ENCODE measurements around the gene NBAS.

NBAS gene

DNA sequence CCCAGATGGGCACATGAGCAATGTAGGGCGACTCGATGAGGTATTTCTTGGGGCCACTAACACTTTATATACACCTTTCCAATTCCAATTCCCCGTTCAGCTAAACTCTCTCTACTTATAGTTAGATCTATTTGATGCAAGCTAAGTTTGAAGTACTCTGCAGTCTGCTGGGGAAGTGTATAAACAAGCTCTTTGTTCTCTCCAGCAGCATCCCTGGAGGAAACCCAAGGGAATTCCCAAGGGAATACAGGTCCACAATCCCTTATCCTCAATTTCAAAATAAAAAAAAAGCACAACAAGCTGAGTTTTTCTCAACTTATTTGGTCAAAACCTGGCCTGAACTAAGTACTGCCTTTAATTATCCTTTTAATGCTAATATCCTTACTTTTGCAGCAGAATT, 433.3 kb downstream of the NBAS start:
- Histone ChIP-seq H3K27me3 (ENCODE audit: low read depth, low read length) (no peaks in the 10 kb centered on the region), H4K20me1 (ENCODE audit: insufficient read depth, low read length) (no peaks in the 10 kb centered on the region), H3K4me2 (ENCODE audit: low read length) (no peak overlapping the region), H3K36me3 (replicated peaks; ENCODE audit: low read depth, low read length) (no peaks in the 10 kb centered on the region), H3K4me1 (ENCODE audit: low read length) (no peaks in the 10 kb centered on the region), H3K4me3 (ENCODE audit: low read length) (no peak overlapping the region), H3K9me3 (ENCODE audit: insufficient read depth, low read length) (no peaks in the 10 kb centered on the region), H3K27ac (ENCODE audit: low read length) (no peak overlapping the region), H3K79me2 (ENCODE audit: low read length) (no peaks in the 10 kb centered on the region), H3K9ac (ENCODE audit: low read length) (no peak overlapping the region), H2AFZ (ENCODE audit: low read depth, low read length) (no peak overlapping the region)
- TF ChIP-seq EZH2phosphoT487 (IDR thresholded peaks at IDR 0.05; ENCODE audit: low read depth) = no peak
- TF ChIP-seq, protein P1, sequence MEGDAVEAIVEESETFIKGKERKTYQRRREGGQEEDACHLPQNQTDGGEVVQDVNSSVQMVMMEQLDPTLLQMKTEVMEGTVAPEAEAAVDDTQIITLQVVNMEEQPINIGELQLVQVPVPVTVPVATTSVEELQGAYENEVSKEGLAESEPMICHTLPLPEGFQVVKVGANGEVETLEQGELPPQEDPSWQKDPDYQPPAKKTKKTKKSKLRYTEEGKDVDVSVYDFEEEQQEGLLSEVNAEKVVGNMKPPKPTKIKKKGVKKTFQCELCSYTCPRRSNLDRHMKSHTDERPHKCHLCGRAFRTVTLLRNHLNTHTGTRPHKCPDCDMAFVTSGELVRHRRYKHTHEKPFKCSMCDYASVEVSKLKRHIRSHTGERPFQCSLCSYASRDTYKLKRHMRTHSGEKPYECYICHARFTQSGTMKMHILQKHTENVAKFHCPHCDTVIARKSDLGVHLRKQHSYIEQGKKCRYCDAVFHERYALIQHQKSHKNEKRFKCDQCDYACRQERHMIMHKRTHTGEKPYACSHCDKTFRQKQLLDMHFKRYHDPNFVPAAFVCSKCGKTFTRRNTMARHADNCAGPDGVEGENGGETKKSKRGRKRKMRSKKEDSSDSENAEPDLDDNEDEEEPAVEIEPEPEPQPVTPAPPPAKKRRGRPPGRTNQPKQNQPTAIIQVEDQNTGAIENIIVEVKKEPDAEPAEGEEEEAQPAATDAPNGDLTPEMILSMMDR (IDR thresholded peaks at IDR 0.05; ENCODE audit: low read depth, low read length) = no peak

DNA sequence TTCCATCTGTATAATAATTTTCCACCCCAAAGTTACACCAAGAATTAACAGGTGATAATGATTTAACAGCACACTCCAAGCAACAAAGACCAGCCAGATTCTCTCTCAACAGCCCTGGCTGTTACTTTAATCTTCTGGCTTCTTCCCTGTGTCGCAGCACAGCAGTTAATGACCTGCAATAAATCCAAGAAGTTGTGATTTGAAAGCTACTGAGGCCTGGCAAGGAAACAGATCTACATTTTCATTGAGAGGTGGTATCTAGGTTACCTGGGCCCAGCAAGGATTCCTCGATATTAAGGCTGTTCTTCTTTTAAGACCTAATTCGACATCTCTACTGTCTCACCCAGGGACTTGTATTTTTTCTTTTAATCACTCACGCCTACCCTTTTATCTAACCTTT, 433.8 kb downstream of the NBAS start:
- Histone ChIP-seq H3K36me3 (replicated peaks; ENCODE audit: low read depth, low read length) (no peaks in the 10 kb centered on the region), H2AFZ (ENCODE audit: low read depth, low read length) (no peak overlapping the region), H4K20me1 (ENCODE audit: insufficient read depth, low read length) (no peaks in the 10 kb centered on the region), H3K4me2 (ENCODE audit: low read length) (no peak overlapping the region), H3K9me3 (ENCODE audit: insufficient read depth, low read length) (no peaks in the 10 kb centered on the region), H3K4me3 (ENCODE audit: low read length) (no peak overlapping the region), H3K79me2 (ENCODE audit: low read length) (no peaks in the 10 kb centered on the region), H3K9ac (ENCODE audit: low read length) (no peak overlapping the region), H3K27ac (ENCODE audit: low read length) (no peak overlapping the region), H3K27me3 (ENCODE audit: low read depth, low read length) (no peaks in the 10 kb centered on the region), H3K4me1 (ENCODE audit: low read length) (no peaks in the 10 kb centered on the region)
- TF ChIP-seq EZH2phosphoT487 (IDR thresholded peaks at IDR 0.05; ENCODE audit: low read depth) = no peak
- TF ChIP-seq, protein P1 (IDR thresholded peaks at IDR 0.05; ENCODE audit: low read depth, low read length) = no peak

DNA sequence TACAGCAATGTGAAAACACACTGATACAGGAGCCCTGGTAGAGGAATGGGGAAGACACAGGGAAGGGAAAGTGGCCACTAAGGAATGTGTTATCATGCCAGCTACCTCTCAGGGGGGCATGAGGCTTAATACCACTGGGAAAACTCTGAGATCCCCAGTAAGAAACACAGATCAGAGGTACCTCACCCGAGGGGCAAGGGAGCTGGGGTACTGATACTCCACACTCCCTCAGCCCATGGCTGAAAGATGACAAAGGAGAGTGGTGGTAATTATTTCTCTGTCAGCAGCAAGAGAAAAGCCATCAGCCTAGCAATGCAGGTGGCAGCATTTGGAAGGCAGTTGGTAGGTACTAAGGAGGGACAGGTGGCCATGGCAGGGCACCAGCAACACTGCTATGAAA, 434.8 kb downstream of the NBAS start:
- Histone ChIP-seq H3K4me1 (ENCODE audit: low read length) (no peaks in the 10 kb centered on the region), H3K27ac (ENCODE audit: low read length) (no peak overlapping the region), H3K4me3 (ENCODE audit: low read length) (no peak overlapping the region), H3K79me2 (ENCODE audit: low read length) (no peaks in the 10 kb centered on the region), H3K9ac (ENCODE audit: low read length) (no peak overlapping the region), H2AFZ (ENCODE audit: low read depth, low read length) (no peak overlapping the region), H3K4me2 (ENCODE audit: low read length) (no peak overlapping the region), H4K20me1 (ENCODE audit: insufficient read depth, low read length) (no peaks in the 10 kb centered on the region), H3K36me3 (replicated peaks; ENCODE audit: low read depth, low read length) (no peaks in the 10 kb centered on the region), H3K9me3 (ENCODE audit: insufficient read depth, low read length) (no peaks in the 10 kb centered on the region), H3K27me3 (ENCODE audit: low read depth, low read length) (no peaks in the 10 kb centered on the region)
- no peak for TF ChIP-seq EZH2phosphoT487 (IDR thresholded peaks at IDR 0.05; ENCODE audit: low read depth)
- TF ChIP-seq, protein P1 (IDR thresholded peaks at IDR 0.05; ENCODE audit: low read depth, low read length) = no peak

DNA sequence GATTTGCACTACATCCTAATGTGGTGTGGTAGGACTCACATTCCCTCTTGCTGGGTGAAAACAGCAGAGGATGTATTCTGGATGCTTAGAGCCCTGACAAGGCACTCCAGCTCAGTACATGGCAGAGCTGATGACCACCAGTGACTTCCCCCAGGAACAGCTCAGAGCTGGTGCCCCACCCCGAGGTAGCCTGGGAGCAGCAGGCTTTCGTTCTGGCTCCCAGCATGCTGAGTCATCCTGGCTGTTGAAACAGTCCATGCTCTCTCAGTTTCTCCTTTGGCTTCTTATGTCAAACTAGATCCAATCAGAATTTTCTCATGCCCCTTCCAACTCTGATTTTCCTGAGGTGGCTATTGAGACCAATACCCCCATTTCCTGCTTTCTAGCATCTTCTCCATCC, 438.2 kb downstream of the NBAS start:
- Histone ChIP-seq H3K4me3 (ENCODE audit: low read length) (no peak overlapping the region), H3K9me3 (ENCODE audit: insufficient read depth, low read length) (no peaks in the 10 kb centered on the region), H2AFZ (ENCODE audit: low read depth, low read length) (no peak overlapping the region), H3K4me1 (ENCODE audit: low read length) (no peaks in the 10 kb centered on the region), H4K20me1 (ENCODE audit: insufficient read depth, low read length) (no peaks in the 10 kb centered on the region), H3K4me2 (ENCODE audit: low read length) (no peak overlapping the region), H3K36me3 (replicated peaks; ENCODE audit: low read depth, low read length) (no peaks in the 10 kb centered on the region), H3K9ac (ENCODE audit: low read length) (no peak overlapping the region), H3K27ac (ENCODE audit: low read length) (no peak overlapping the region), H3K79me2 (ENCODE audit: low read length) (no peaks in the 10 kb centered on the region), H3K27me3 (ENCODE audit: low read depth, low read length) (no peaks in the 10 kb centered on the region)
- TF ChIP-seq, protein P1 (IDR thresholded peaks at IDR 0.05; ENCODE audit: low read depth, low read length) = no peak
- no peak for TF ChIP-seq EZH2phosphoT487 (IDR thresholded peaks at IDR 0.05; ENCODE audit: low read depth)
